ENCODE data around the gene ANKHD1. TPM values are rescaled to one million over a fixed set of nuclear protein-coding genes. Genes with fewer than 3 reads are reported as not detected.
"Not testable (repeated sequence)": the region's sequence is repeated elsewhere in the genome, so short reads cannot be mapped to it uniquely, and the experiment has no call there.

Gene ANKHD1
- total and polyA plus RNA-seq, 9 donors: 48.3 to 141 (median 110) TPM

DNA sequence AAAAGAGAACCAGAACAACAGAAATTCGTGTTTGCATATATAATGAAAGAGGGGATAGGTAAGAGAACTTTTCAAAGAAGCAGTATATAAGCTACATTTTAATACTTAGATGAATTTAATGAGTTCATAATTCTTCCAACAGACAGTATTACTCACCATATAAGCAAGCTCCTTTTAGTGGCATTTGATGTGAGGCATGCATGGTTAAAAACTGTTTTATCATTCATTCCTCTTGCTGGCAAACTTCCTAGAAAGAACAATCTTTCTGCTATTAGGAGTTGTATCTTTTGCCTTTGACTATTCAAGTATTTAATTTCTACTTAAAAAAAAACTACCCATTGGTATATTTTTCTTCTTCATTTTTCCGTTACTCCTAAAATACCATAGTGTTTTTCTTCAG is 80.1 kb downstream of the ANKHD1 start:
- DNase-seq: no peak
- intact Hi-C loops (cut with DNase I): no loop called here
- Histone ChIP-seq H3K4me1 (ENCODE audit: insufficient read depth) (no peaks in the 10 kb centered on the region), H3K4me3 (no peak overlapping the region), H3K9me3 (no peaks in the 10 kb centered on the region), H3K36me3 (no peaks in the 10 kb centered on the region), H3K27me3 (no peaks in the 10 kb centered on the region), H3K27ac (no peak overlapping the region)
- no peak for TF ChIP-seq EP300 (IDR thresholded peaks at IDR 0.05)
- TF ChIP-seq, protein P1, sequence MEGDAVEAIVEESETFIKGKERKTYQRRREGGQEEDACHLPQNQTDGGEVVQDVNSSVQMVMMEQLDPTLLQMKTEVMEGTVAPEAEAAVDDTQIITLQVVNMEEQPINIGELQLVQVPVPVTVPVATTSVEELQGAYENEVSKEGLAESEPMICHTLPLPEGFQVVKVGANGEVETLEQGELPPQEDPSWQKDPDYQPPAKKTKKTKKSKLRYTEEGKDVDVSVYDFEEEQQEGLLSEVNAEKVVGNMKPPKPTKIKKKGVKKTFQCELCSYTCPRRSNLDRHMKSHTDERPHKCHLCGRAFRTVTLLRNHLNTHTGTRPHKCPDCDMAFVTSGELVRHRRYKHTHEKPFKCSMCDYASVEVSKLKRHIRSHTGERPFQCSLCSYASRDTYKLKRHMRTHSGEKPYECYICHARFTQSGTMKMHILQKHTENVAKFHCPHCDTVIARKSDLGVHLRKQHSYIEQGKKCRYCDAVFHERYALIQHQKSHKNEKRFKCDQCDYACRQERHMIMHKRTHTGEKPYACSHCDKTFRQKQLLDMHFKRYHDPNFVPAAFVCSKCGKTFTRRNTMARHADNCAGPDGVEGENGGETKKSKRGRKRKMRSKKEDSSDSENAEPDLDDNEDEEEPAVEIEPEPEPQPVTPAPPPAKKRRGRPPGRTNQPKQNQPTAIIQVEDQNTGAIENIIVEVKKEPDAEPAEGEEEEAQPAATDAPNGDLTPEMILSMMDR (IDR thresholded peaks at IDR 0.05): no peak
- no peak for TF ChIP-seq POLR2A (IDR thresholded peaks at IDR 0.05)
- 16 to 31% (median 24%) methylated on average over 2 of the region's 2 CpGs for WGBS, 3 donors

DNA sequence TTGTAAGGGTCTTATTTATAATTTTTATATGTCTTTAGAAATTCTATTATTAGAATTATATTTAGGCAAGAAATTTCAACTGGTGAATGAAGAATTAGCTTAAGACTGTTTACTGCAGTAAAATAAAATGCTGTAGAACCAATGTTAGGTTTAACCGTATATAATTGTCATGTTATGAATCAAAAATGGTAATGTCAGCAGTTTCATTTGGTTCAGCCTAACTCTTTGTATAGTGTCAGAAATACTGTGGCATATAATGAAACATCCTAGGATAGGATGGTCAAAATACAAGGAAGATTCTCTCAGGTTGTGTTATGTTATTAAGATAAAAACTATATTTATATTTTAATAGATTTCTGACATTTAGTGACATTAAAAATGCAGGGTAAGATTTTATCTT is 81.4 kb downstream of the ANKHD1 start:
- Histone ChIP-seq H3K9me3 (no peaks in the 10 kb centered on the region), H3K27me3 (no peaks in the 10 kb centered on the region), H3K4me3 (no peak overlapping the region), H3K27ac (no peak overlapping the region), H3K4me1 (ENCODE audit: insufficient read depth) (no peaks in the 10 kb centered on the region), H3K36me3 (no peaks in the 10 kb centered on the region)
- no peak for DNase-seq
- TF ChIP-seq, protein P1 (IDR thresholded peaks at IDR 0.05): no peak
- TF ChIP-seq EP300 (IDR thresholded peaks at IDR 0.05) (no peak), POLR2A (IDR thresholded peaks at IDR 0.05) (no peak)
- intact Hi-C loops (cut with DNase I): no loop called here
- 89 to 98% (median 98%) methylated on average over 1 of the region's 1 CpG for WGBS, 3 donors

DNA sequence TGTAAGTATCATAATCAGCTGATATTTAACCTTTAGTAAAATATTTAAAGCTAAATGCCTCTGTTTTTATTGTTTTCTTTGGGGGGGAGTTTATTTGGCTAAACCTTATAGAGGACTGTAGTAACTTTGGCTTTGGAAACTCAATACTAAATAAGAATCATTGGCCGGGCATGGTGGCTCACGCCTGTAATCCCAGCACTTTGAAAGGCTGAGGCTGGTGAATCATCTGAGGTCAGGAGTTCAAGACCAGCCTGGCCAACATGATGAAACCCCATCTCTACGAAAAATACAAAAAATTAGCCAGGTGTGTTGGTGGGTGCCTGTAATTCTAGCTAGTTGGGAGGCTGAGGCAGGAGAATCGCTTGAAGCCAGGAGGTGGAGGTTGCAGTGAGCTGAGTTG is 86.5 kb downstream of the ANKHD1 start:
- H3K4me3 ChIP-seq; H3K36me3 ChIP-seq; intact Hi-C loops (cut with DNase I); H3K27ac ChIP-seq; H3K27me3 ChIP-seq; H3K9me3 ChIP-seq; H3K4me1 ChIP-seq (ENCODE audit: insufficient read depth); DNase-seq: not testable (repeated sequence)
- 90 to 92% (median 91%) methylated on average over 4 of the region's 4 CpGs for WGBS, 3 donors

DNA sequence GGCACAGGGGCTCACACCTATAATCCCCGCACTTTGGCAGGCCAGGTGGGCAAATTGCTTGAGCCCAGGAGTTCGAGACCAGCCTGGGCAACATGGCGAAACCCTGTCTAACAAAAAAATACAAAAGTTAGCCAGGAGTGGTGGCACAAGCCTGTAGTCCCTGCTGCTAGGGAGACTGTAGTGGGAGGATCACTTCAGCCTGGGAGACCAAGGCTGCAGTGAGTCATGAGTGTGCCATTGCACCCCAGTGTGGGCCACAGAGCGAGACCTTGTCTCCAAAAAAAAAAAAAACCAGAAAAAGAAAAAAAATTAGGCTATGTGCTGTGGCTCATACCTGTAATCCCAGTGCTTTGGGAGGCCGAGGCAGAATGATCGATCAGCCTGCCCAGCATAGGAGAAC is 87.3 kb downstream of the ANKHD1 start:
- TF ChIP-seq EP300 (IDR thresholded peaks at IDR 0.05) (no peak), POLR2A (IDR thresholded peaks at IDR 0.05) (no peak)
- TF ChIP-seq, protein P1 (IDR thresholded peaks at IDR 0.05): no peak
- 95 to 98% (median 98%) methylated on average over 6 of the region's 6 CpGs for WGBS, 3 donors
- no peaks in the 10 kb centered on the region for H3K9me3 ChIP-seq
- DNase-seq: no peak
- intact Hi-C loops (cut with DNase I): no loop called here
- no peaks in the 10 kb centered on the region for H3K4me1 ChIP-seq (ENCODE audit: insufficient read depth)
- H3K27me3 ChIP-seq: no peaks in the 10 kb centered on the region
- H3K27ac ChIP-seq: no peak overlapping the region
- H3K36me3 ChIP-seq: no peaks in the 10 kb centered on the region
- no peak overlapping the region for H3K4me3 ChIP-seq

DNA sequence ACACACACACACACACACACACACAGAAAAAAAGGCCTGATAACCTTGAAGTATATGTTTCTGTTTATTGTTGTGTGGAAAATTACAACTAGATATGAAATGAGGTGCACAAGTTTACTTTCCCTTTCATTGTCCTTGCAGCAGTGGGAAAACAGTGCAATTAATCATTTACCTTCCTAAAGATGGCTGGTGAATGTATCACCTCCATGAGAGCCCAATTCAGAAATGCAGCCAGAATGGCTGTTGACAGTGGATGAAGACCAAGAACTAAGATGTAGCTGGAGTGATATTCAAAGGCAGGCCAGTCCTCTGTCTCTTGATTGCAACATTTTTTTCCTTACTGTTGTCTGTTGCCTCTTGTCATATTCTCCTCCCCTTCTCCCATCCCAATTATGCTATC is 96.3 kb downstream of the ANKHD1 start:
- Histone ChIP-seq H3K36me3 (no peaks in the 10 kb centered on the region), H3K27ac (no peak overlapping the region), H3K4me1 (ENCODE audit: insufficient read depth) (no peaks in the 10 kb centered on the region), H3K27me3 (no peaks in the 10 kb centered on the region), H3K4me3 (no peak overlapping the region), H3K9me3 (no peaks in the 10 kb centered on the region)
- intact Hi-C loops (cut with DNase I): no loop called here
- no peak for DNase-seq
- TF ChIP-seq EP300 (IDR thresholded peaks at IDR 0.05) (no peak), POLR2A (IDR thresholded peaks at IDR 0.05) (no peak)
- TF ChIP-seq, protein P1 (IDR thresholded peaks at IDR 0.05): no peak

All from ovary (tissue), 9 donors.